T-helper 17 cell (primary cell): Measurements from ENCODE around the gene ADAM22. TPM values are rescaled to one million over a fixed set of nuclear protein-coding genes. Genes with fewer than 3 reads are reported as not detected.

Experiments
- ATAC-seq: fragments of 150-1000 bp; cut with Tn5 transposase; 2 replicates; pipeline ENCODE4 v1.10.0; 2021; ENCODE audit warnings: mild to moderate bottlenecking, moderate library complexity
- DNase-seq, 3 donors: peaks; one replicate each; pipeline versions ENCODE4 v3.0.0 to v3.0.0-alpha.2; 2020 to 2021
- H3K9me3 ChIP-seq: one replicate; pipeline ENCODE4 v1.7.0; 2013; ENCODE audit warnings: low read length, mild to moderate bottlenecking; ENCODE audit not compliant: control insufficient read depth, poor library complexity, severe bottlenecking
- H3K27ac Mint-ChIP-seq: one replicate; pipeline ENCODE4 v1.8.0; 2022; ENCODE audit warnings: mild to moderate bottlenecking, moderate library complexity, mixed read lengths
- H3K27me3 Mint-ChIP-seq: one replicate; pipeline ENCODE4 v1.8.0; 2022; ENCODE audit warnings: mixed read lengths
- H3K36me3 Mint-ChIP-seq: one replicate; pipeline ENCODE4 v1.8.0; 2022; ENCODE audit warnings: low read depth, mixed read lengths
- H3K4me1 Mint-ChIP-seq: one replicate; pipeline ENCODE4 v1.8.0; 2022; ENCODE audit warnings: mild to moderate bottlenecking, mixed read lengths
- H3K4me3 Mint-ChIP-seq: one replicate; pipeline ENCODE4 v1.8.0; 2022; ENCODE audit warnings: mild to moderate bottlenecking, moderate library complexity, mixed read lengths
- total RNA-seq, 4 donors: library from RNA in 2 of 4; stranded (reverse) in 2 of 4; gene quantifications; one replicate each; pipeline ENCODE4 v1.2.3 and lab custom pipeline; 2022 to 2026

ADAM22 gene
- total RNA-seq, 2 donors from 2014 or later = 2.0 to 3.0 TPM

- Mint-ChIP-seq H3K4me3 (no peak overlapping the region), H3K27me3 (no peaks in the 10 kb centered on the region), H3K4me1 (peaks cover 23% of the 10 kb centered on the region), H3K27ac (no peak overlapping the region), H3K36me3 (peaks cover 10% of the 10 kb centered on the region)
- ATAC-seq (no peak), DNase-seq (no peak)
- no peaks in the 10 kb centered on the region for H3K9me3 ChIP-seq
Observed at GRCh38 chr7:88212918-88213317, 278.9 kb downstream of the ADAM22 start.

- Mint-ChIP-seq H3K4me3 (no peak overlapping the region), H3K27me3 (no peaks in the 10 kb centered on the region), H3K4me1 (peaks cover 31% of the 10 kb centered on the region), H3K27ac (peak overlapping the region; percentile 76), H3K36me3 (peaks cover 10% of the 10 kb centered on the region)
- ATAC-seq (no peak), DNase-seq (no peak)
- H3K9me3 ChIP-seq = no peaks in the 10 kb centered on the region
Observed at GRCh38 chr7:88214456-88214855, 280.4 kb downstream of the ADAM22 start.

DNA sequence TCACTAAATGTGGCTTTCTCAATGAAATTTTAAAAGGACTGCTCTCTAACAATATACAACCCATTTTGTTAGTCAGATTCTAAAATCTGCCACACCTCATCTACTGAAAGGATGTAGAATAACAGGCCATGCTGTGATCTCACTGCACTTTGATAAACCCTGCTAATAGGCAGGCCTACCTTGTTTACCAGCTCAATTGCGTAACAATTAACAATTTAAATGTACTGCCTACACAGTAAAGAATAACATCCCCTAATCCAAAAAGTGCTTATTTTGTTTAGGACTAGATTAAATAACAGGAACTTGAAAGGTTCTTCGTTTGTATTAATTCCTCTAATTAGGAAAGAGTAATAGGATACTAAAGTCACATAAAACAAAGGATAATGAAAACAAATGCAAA is 281.2 kb downstream of the ADAM22 start:
- Mint-ChIP-seq H3K4me1 (peaks cover 33% of the 10 kb centered on the region), H3K27ac (no peak overlapping the region), H3K27me3 (no peaks in the 10 kb centered on the region), H3K4me3 (no peak overlapping the region), H3K36me3 (peaks cover 10% of the 10 kb centered on the region)
- ATAC-seq (no peak), DNase-seq (no peak)
- H3K9me3 ChIP-seq = no peaks in the 10 kb centered on the region

GRCh38 chr7:88216276-88216675 is 282.2 kb downstream of the ADAM22 start:
- no peak overlapping the region for H3K27ac Mint-ChIP-seq
- H3K36me3 Mint-ChIP-seq = peaks cover 10% of the 10 kb centered on the region
- peaks cover 36% of the 10 kb centered on the region for H3K4me1 Mint-ChIP-seq
- ATAC-seq = no peak
- no peak for DNase-seq
- no peak overlapping the region for H3K4me3 Mint-ChIP-seq
- no peaks in the 10 kb centered on the region for H3K27me3 Mint-ChIP-seq
- no peaks in the 10 kb centered on the region for H3K9me3 ChIP-seq

- Mint-ChIP-seq H3K36me3 (peaks cover 10% of the 10 kb centered on the region), H3K4me3 (peak overlapping the region; percentile 98), H3K4me1 (peaks cover 36% of the 10 kb centered on the region), H3K27me3 (no peaks in the 10 kb centered on the region), H3K27ac (peak overlapping the region; percentile 98)
- DNase-seq (no peak), ATAC-seq (no peak)
- no peaks in the 10 kb centered on the region for H3K9me3 ChIP-seq
Observed at GRCh38 chr7:88217675-88218428, 283.8 kb downstream of the ADAM22 start.

- no peaks in the 10 kb centered on the region for H3K9me3 ChIP-seq
- H3K4me3 Mint-ChIP-seq = peak overlapping the region; percentile 98
- no peaks in the 10 kb centered on the region for H3K27me3 Mint-ChIP-seq
- H3K4me1 Mint-ChIP-seq = peaks cover 30% of the 10 kb centered on the region
- peak overlapping the region; percentile 98 for H3K27ac Mint-ChIP-seq
- DNase-seq = no peak
- H3K36me3 Mint-ChIP-seq = peaks cover 8% of the 10 kb centered on the region
- ATAC-seq = no peak
Observed at GRCh38 chr7:88218429-88218745, 284.3 kb downstream of the ADAM22 start.

DNA sequence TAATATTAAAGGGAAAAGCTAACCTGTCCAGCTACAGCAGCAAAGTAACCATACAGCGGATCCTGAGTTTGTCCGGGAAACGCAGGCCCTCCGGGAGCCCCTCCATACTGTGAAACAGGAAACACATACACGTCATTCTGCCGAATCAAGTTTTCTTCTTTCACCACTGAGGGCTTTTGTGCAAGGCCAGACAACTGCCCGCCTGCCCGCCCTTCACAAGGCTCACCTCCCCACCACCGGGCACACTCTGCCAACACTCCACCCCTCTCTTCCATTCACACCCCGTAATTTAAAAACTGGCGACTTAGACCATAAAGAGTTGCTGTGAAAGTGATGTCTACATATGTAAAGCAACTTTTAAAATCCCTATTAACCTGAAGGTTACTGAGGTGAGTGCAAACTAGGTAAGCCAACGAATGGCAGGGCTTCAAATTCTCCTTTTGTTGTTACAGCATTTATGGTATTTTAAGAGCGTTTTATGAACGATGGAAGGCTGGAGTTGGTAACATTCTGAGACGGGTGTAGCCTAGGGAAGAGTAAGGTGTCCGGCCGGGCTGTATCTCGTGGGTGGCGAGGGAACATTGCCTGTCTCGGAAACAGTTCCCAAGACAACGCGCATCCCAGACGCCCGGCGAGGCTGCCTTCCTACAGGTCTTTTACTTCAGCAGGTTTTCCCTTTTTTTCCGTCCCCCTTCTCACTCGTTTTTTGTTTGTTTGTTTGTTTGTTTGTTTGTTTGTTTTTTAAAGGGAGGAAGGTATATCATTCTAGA is 285.0 kb downstream of the ADAM22 start:
- peak in 1 of 3 donors; percentile 17 for DNase-seq
- H3K36me3 Mint-ChIP-seq = peaks cover 5% of the 10 kb centered on the region
- no peaks in the 10 kb centered on the region for H3K27me3 Mint-ChIP-seq
- H3K4me1 Mint-ChIP-seq = peaks cover 28% of the 10 kb centered on the region
- no peak for ATAC-seq
- peak overlapping the region; percentile 98 for H3K27ac Mint-ChIP-seq
- H3K9me3 ChIP-seq = no peaks in the 10 kb centered on the region
- H3K4me3 Mint-ChIP-seq = peak overlapping the region; percentile 98

DNA sequence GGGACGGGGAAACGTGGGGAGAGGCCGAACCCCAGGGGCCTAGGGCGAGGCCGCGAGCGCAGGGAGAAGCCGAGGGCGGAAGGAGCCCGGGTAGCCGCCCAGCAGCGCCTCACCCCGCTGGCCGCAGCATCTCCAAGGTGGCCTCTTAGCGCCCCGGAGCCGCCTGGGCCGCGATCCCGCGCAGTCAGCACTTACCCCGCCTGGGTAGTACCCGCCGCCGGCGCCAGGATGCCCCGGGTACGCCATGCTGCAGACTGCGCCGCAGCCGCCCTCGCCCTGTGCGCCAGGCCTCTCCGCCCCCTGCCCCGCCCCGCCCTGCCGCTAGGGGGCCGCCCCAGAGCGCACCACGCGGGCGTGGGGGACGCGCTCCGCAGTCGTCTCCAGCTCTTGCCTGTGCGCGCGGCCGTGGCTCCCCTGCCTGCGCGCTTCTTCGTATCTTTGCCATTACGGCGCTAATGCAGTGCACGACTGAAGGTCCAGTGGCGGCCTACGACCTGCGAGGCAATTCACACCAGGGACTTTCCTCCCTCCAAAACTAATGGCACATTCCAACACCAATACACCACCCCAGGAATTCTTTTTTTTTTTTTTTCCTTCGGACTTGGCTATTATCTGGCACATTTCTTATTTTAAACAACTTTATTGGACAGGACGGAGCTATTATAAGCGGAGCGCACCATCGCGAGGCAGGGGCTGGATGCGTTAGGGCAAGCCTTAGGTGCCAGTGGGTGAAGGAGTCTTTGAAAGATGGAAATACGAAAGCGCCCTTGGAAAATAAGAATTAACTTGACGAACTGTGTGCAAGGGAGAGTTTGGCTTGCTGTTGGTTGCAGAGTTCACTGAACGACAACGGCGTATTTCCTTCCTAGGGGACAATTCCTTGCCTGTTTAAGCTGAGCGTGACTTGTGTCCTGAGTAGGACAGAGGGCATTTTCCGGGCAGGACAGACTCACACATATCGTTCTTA is 286.0 kb downstream of the ADAM22 start, which contains the start of gene SRI:
Gene SRI, minus strand, starts transcription at position 258 of the 967 bp plus-strand sequence. Its CDS starts 12 bp downstream, at position 246.
- peak; percentile 97 for ATAC-seq
- Mint-ChIP-seq H3K36me3 (no peaks in the 10 kb centered on the region), H3K27me3 (peaks cover 6% of the 10 kb centered on the region), H3K27ac (peak within 1 kb of the TSS; percentile 98), H3K4me1 (peaks cover 24% of the 10 kb centered on the region), H3K4me3 (peak within 1 kb of the TSS; percentile 98)
- peak; percentile 90 to 95 (median 93) for DNase-seq
- no peaks in the 10 kb centered on the region for H3K9me3 ChIP-seq

DNA sequence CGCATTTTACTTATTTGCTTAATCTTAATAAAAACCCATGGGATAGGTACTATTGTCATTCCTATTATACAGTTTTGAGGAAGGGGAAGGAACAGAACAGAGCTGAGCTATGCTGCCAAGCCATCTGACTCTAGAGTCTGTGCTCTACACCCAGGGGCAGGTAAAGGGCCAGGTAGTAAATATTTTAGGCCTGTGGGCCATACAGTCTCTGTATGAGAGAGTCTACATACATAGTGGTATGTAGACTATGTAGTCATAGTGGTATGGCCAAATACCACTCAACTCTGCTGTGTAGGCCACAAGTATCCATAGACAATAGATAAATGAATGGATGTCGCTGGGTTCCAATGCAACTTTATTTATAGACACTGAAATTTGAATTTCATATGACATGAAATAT is 289.2 kb downstream of the ADAM22 start:
- H3K4me3 Mint-ChIP-seq = no peak overlapping the region
- no peak overlapping the region for H3K27ac Mint-ChIP-seq
- ATAC-seq (no peak), DNase-seq (no peak)
- no peaks in the 10 kb centered on the region for H3K36me3 Mint-ChIP-seq
- no peaks in the 10 kb centered on the region for H3K9me3 ChIP-seq
- H3K27me3 Mint-ChIP-seq = peaks cover 10% of the 10 kb centered on the region
- peaks cover 11% of the 10 kb centered on the region for H3K4me1 Mint-ChIP-seq

DNA sequence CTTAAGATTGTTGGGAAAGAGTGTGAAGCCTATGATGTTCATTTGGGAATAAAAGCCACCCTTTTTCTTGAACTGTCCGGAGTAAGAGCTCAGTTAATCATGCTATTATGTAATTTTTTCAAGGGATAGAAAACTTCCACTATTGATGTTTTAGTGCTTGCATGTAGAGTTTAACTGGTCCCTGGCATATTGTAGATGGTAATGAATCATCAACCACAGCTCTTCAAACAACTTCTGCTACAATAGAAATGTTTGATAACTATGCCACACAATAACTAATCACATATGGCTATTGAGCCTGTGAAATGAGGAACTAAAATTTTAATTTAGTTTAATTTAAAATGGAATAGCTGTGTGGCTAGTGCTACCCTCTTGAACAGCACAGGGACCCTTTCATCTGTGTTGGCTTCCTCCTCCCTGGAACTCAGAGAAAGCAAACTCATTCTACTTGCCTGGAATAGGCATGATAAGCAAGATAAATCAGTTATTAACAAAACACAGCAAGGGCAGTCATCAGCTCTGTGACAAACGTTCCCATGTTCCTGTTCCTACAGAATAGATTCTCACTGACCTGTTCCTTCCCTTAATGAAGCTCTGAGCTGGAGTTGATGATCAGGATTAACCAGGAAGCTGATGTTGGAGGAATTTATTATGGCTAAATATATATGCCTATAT is 290.7 kb downstream of the ADAM22 start:
- Mint-ChIP-seq H3K4me1 (peaks cover 5% of the 10 kb centered on the region), H3K27me3 (peaks cover 10% of the 10 kb centered on the region), H3K27ac (no peak overlapping the region), H3K36me3 (no peaks in the 10 kb centered on the region), H3K4me3 (no peak overlapping the region)
- no peaks in the 10 kb centered on the region for H3K9me3 ChIP-seq
- ATAC-seq = no peak
- no peak for DNase-seq

GRCh38 chr7:88226201-88226600 is 292.1 kb downstream of the ADAM22 start:
- Mint-ChIP-seq H3K27me3 (peaks cover 10% of the 10 kb centered on the region), H3K36me3 (no peaks in the 10 kb centered on the region), H3K27ac (no peak overlapping the region)

GRCh38 chr7:88226886-88227516 is 292.9 kb downstream of the ADAM22 start:
- Mint-ChIP-seq H3K4me1 (no peaks in the 10 kb centered on the region), H3K36me3 (no peaks in the 10 kb centered on the region), H3K27ac (no peak overlapping the region), H3K4me3 (no peak overlapping the region), H3K27me3 (peaks cover 15% of the 10 kb centered on the region)
- DNase-seq (no peak), ATAC-seq (no peak)
- no peaks in the 10 kb centered on the region for H3K9me3 ChIP-seq

More at GRCh38 chr7:88226201-88226600, 292.1 kb downstream of the ADAM22 start:
- no peak overlapping the region for H3K4me3 Mint-ChIP-seq
- no peak for DNase-seq
- H3K9me3 ChIP-seq = no peaks in the 10 kb centered on the region
- ATAC-seq = no peak
- peaks cover 1% of the 10 kb centered on the region for H3K4me1 Mint-ChIP-seq
